LNCaP clone FGC (cell line): ENCODE data around the gene FANCL.

Source experiments
- DNase-seq: peaks from one replicate; pipeline ENCODE4 v3.0.0-alpha.2; 2011; ENCODE audit warnings: low read depth
- H3K4me3 ChIP-seq: 2 replicates; pipeline ENCODE4 v1.5.1; 2011; ENCODE audit warnings: mild to moderate bottlenecking, low read depth, low read length, control low read depth
- CTCF ChIP-seq: IDR thresholded peaks from 2 replicates; pipeline ENCODE4 v1.5.1; 2012; ENCODE audit warnings: mild to moderate bottlenecking; ENCODE audit not compliant: control insufficient read depth, insufficient read depth; ENCODE audit errors: extremely low read depth

FANCL gene

DNA sequence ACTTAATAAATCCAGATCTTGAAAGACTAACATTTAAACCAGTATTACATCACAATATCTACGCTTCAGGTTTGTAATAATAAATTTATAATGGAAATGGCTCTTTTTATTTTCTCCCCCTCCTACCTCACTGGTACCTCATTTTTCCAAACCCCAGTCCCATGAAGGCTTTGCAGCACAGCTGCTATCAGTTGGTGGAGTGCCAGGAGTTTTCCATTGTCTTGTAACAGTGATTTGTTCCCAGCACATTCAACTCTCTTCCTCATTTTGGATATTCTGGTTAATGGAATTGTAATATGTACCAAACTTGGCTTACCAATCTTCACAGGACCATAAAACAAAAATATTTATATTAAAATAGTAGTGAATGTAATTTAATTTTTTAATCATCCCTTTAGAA, 103.3 kb downstream of the FANCL start:
- no peak for TF ChIP-seq CTCF
- no peak overlapping the region for H3K4me3 ChIP-seq
- DNase-seq = no peak

GRCh38 chr2:58137221-58137620, 103.9 kb downstream of the FANCL start:
- TF ChIP-seq CTCF = no peak
- no peak for DNase-seq
- no peak overlapping the region for H3K4me3 ChIP-seq

DNA sequence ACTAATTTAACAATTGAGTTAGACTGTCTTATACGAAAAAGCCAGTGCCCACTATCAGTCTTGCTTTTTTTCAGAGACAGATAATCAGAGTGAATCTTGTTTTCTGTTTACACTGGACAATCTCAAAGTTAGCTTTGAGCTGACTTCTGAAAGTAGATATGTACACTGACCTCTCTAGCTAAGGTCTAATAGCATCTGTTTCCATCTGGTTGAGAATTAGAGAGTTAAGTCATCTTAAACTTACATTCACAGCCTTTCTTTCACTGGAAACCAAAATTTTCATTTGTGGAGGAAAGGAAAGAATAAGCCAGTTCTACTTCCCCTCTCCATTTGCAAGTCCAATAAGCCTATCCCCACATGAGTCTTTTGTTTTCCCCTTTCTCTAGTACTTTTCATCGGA, 105.3 kb downstream of the FANCL start:
- no peak for DNase-seq
- no peak for TF ChIP-seq CTCF
- no peak overlapping the region for H3K4me3 ChIP-seq

DNA sequence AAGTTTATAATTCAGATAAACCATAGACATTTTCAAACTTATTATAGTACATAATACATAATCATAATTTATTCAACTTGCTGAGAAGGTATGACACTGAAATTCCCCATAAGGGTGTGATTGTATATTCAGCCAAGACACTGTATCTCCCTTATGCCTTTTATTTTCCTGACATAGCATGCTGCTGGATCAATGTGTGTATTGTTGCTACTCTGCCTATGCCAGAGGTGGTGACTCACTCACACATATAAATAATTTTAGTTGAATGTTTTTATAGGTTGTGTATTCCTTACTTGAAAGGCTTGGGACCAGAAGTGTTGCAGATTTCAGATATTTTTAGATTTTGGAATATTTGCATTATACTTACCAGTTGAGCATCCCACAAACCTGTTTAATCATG, 107.7 kb downstream of the FANCL start:
- DNase-seq = no peak
- TF ChIP-seq CTCF = no peak
- H3K4me3 ChIP-seq = no peak overlapping the region

DNA sequence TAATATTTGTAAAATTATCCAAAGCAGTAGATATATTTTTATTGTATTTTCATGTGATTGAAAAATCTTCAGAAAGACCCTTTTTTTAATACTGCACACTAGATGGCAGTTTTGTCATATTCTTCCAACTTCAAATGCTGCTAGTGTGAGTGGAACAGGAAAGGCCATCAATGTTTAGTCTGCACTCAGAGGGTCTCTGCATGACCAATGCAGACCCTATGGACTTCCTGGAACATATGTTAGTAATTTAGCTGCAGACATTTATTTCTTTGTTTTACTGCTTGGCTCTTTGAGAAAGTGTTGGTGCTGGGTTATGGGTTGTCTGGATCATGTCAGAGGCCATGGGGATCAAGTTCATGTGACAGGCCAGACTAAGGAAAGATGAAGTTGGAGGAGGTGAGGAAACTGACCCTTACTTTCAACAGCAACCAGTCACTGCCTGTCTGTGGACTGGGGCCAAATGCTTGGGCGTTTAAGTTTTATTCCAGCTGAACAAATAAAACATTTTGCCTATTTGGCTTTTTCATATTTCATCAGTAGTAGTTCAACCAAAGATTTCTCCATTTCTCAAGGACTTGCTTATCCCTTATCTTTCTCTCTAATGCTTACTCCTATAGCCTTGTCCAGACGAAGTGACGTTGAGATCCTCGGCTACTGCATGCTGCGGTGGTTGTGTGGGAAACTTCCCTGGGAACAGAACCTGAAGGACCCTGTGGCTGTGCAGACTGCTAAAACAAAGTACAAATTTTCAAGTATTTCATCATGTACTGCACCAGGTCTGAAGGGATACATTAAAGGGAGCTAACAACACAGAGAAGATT, 109.7 kb downstream of the FANCL start:
- H3K4me3 ChIP-seq = no peak overlapping the region
- 0 out of 2 replicates have a peak, but pooled peaks have one; percentile 29 for TF ChIP-seq CTCF
- DNase-seq = no peak

- H3K4me3 ChIP-seq = no peak overlapping the region
- no peak for TF ChIP-seq CTCF
- no peak for DNase-seq
Observed at GRCh38 chr2:58130238-58130637, 110.9 kb downstream of the FANCL start.

GRCh38 chr2:58127111-58127510, 114.0 kb downstream of the FANCL start:
- TF ChIP-seq CTCF = no peak
- no peak overlapping the region for H3K4me3 ChIP-seq
- DNase-seq = no peak
